DMS79 (cell line): ENCODE measurements around the gene YBX1.
"Not testable (repeated sequence)": the region's sequence is repeated elsewhere in the genome, so short reads cannot be mapped to it uniquely, and the experiment has no call there.

Experiments used
- DNase-seq: peaks from one replicate; lab custom pipeline; 2025; lab: John Stamatoyannopoulos, UW

The YBX1 gene

DNA sequence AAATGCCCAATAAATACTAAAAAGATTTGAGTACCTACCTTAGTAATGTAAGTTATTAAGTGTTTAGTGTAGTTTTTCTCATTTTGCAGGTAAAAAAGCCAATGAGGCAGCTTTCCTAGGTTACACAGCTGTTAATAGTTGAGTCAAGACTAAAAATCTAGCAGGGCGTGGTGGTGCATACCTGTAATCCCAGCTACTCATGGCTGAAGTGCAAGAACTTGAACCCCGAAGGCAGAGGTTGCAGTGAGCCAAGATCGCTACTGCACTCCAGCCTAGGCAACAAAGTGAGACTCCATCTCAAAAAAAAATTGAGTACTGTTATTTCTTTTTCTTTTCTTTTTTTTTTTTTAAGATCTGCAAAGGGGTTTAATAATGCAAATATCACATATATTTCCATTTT lies 7.7 kb downstream of the YBX1 start:
- no peak for DNase-seq

DNA sequence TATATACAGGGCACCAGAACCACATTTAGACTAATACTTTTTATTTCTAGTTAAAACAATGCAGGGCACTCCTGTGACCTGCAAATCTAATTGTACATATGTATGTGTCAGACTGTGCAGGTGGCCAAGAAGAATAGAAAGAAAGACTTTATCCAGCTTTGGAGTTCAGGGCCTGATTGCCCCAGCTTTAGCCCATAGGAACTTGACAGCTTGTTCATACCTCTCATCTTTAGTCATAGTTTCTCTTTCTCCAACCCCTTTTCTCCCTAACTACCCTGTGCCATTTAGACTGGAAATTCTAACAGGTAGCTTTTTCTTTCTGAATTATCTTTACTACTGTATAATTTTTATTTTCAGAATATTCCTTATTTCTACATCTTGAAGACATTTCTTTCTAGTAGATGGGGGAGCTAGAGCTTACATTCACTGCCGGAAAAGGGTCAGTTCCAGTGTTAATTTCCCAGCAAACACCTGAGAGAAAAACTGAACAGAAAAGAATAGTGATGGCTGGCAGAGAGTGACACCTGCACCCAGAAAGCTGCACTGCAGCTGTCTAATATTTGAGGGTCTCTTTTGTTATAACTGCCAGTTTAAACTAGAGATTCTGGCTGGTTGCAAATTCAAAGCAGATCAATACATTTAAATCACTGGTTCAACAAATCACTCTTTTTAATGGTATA lies 8.4 kb downstream of the YBX1 start:
- DNase-seq = no peak

DNA sequence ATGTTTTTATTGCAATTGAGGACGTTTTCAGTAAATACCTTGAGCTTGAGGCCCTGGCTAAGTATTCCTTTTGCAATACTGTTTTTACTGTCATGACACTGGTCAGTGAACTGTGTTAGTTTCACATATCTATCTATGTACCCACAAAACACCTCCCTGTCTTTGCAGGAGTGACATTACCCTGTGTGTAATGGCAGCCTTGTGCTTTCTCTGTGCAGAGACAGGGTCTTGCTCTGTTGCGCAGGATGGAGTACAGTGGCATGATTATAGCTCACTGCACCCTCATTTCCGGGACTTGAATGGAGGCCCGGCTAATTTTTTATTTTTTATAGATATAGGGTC lies 8.9 kb downstream of the YBX1 start:
- no peak for DNase-seq

DNA sequence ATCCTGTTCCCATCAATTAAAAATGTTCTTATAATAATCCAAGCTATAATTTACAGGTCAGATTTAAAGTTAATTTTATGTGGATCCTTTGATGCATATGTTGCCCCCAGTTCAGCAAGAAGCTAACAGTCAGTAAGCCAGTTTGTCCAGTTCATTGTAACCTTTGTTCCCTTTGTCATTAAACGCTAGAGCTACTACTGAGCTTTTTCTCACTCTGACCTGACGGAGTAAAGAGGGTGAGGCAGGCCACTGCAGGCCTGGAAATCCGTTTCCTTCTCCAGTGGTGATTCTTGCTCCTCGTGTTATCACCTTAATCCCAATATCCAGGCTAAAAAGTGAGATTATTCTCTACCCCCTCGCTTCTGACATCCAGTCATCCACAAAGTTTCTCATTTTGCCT lies 10.2 kb downstream of the YBX1 start:
- DNase-seq = no peak

DNA sequence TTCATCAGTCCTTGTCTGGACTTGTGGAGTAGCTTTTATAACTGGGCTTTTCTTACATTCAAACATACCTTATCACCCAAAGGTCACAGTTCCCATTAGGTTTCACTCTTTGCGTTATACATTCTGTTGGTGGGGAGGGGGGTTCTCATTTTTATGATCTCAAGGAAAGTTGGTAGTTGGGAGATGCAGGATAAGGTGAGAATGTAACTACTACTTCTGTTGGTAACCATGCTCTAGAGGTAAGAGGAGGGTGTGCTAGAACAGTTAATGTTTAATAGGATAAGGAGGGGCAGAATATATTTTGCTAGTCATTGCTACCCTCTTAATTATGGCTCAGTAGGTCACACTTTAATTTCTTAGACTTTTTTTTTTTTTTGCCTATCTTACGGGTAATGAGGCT lies 10.7 kb downstream of the YBX1 start:
- DNase-seq = no peak

GRCh38 chr1:42698081-42698813 lies 16.0 kb downstream of the YBX1 start:
- DNase-seq = no peak

GRCh38 chr1:42700006-42700405 lies 17.8 kb downstream of the YBX1 start:
- DNase-seq = no peak

- DNase-seq = no peak
Measured at GRCh38 chr1:42703888-42704464, 21.8 kb downstream of the YBX1 start.

- DNase-seq = not testable (repeated sequence)
Measured at GRCh38 chr1:42712808-42713207, 30.6 kb downstream of the YBX1 start.

- no peak for DNase-seq
Measured at GRCh38 chr1:42713293-42713692, 31.1 kb downstream of the YBX1 start.

DNA sequence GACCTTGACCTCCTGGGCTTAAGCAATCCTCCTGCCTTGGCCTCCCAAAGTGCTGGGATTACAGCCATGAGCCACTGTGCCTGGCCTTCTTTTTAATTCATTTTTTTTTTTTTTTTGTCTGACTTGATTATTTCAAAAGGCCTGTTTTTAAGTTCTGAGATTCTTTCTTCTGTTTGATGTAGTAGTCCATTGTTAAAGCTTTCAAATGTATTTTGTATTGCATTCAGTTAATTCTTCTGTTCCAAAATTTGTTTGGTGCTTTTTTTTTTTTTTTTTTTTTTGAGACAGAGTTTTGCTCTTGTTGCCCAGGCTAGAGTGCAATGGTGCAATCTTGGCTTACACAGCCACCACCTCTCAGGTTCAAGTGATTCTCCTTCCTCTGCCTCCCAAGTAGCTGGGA lies 32.2 kb downstream of the YBX1 start:
- not testable (repeated sequence) for DNase-seq

- DNase-seq = no peak
Measured at GRCh38 chr1:42720868-42721267, 38.6 kb downstream of the YBX1 start.

DNA sequence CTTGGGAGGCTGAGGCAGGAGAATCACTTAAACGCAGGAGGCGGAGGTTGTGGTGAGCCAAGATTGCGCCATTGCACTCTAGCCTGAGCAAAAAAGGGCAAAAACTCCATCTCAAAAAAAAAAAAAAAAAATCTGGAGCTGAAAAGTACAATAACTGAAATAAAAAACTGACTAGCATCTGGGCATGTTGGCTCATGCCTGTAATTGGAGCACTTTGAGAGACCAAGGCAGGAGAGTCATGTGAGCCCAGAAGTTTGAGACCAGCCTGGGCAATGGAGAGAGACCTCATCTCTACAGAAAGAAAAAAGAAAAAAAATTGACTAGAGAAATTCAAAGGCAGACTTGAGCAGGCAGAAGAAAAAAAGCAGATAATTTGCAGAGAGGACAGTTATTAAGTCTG lies 39.7 kb downstream of the YBX1 start:
- DNase-seq = no peak

GRCh38 chr1:42722403-42722802 lies 40.2 kb downstream of the YBX1 start:
- not testable (repeated sequence) for DNase-seq

GRCh38 chr1:42723511-42723910 lies 41.3 kb downstream of the YBX1 start:
- DNase-seq = no peak

- not testable (repeated sequence) for DNase-seq
Measured at GRCh38 chr1:42725820-42726219, 43.6 kb downstream of the YBX1 start.

DNA sequence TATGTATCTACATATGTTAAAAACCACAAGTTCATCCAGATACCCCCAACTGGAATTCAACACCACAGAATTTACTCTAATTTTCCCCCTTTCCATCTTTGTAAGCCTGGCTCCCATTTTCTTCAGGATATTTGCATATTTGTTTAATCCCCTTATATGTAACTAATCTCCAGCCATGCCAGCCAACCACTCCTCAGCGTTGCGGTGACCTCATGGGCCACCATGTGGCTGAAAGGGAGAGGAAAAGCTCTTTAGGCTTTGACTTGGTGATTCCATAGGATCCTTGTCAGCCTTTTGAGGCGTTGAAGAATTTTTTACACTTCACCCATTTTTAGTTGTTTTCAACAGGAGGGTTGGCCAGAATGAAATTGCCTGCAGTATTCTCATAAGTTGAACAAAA lies 47.8 kb downstream of the YBX1 start:
- no peak for DNase-seq

DNA sequence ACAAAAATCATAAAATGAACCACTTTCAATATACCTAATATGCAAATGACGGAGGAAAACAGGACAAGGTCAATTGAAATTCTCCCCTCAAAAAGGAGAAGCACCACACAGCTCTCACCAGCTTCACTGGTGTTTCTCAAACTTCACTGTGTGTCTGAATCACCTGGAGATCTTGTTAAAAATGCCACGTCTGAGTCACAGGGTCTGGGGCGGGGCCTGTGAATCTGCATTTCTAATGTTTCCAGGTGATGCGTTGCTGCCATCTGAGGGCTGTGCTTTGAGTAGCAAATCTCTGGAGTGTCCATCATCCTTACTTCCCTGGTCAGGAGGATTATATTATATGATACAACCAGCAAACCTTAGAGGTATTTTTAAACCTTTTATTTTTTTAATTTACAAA lies 48.8 kb downstream of the YBX1 start:
- no peak for DNase-seq

GRCh38 chr1:42731585-42731984 lies 49.4 kb downstream of the YBX1 start:
- no peak for DNase-seq

GRCh38 chr1:42732126-42732680 lies 50.0 kb downstream of the YBX1 start:
- no peak for DNase-seq

GRCh38 chr1:42733415-42734200 lies 51.4 kb downstream of the YBX1 start:
- no peak for DNase-seq
